ENCODE results near the gene LPCAT2. TPM values are rescaled to one million over a fixed set of nuclear protein-coding genes. Genes with fewer than 3 reads are reported as not detected.

Gene LPCAT2
- total and polyA plus RNA-seq, 2 experiments from 2014 or later: 6.4 to 9.5 TPM

- Histone ChIP-seq H3K79me2 (no peaks in the 10 kb centered on the region), H3K4me3 (no peak overlapping the region), H2AFZ (no peak overlapping the region), H3K27ac (no peak overlapping the region), H3K36me3 (replicated peaks; ENCODE audit: insufficient read depth, low read depth) (no peaks in the 10 kb centered on the region), H3K27me3 (no peaks in the 10 kb centered on the region), H3K4me2 (no peak overlapping the region), H3K4me1 (ENCODE audit: insufficient read depth) (no peaks in the 10 kb centered on the region), H3K9me2 (replicated peaks; ENCODE audit: insufficient read depth) (no peaks in the 10 kb centered on the region), H4K20me1 (ENCODE audit: insufficient read depth, poor library complexity, severe bottlenecking) (no peaks in the 10 kb centered on the region), H3K9me3 (ENCODE audit: low read depth) (no peaks in the 10 kb centered on the region)
- DNase-seq (ENCODE audit: low spot score): no peak
- WGBS (ENCODE audit: low lambda C conversion rate, missing lambda C conversion rate): 93% methylated on average over 1 of the region's 1 CpG
- TF ChIP-seq CTCF (IDR thresholded peaks at IDR 0.05; ENCODE audit: poor library complexity) (no peak), EZH2phosphoT487 (IDR thresholded peaks at IDR 0.05; ENCODE audit: low read depth, severe bottlenecking, unreplicated experiment) (no peak), EZH2 (IDR thresholded peaks at IDR 0.05; ENCODE audit: borderline replicate concordance) (no peak)
Observed at GRCh38 chr16:55542459-55543082, 33.7 kb downstream of the LPCAT2 start.

GRCh38 chr16:55543472-55543871 lies 34.6 kb downstream of the LPCAT2 start:
- no peaks in the 10 kb centered on the region for H4K20me1 ChIP-seq (ENCODE audit: insufficient read depth, poor library complexity, severe bottlenecking)
- no peak for TF ChIP-seq EZH2phosphoT487 (IDR thresholded peaks at IDR 0.05; ENCODE audit: low read depth, severe bottlenecking, unreplicated experiment)
- peak; percentile 58 for TF ChIP-seq CTCF (IDR thresholded peaks at IDR 0.05; ENCODE audit: poor library complexity)
- DNase-seq (ENCODE audit: low spot score): peak; percentile 44

GRCh38 chr16:55552621-55553020 lies 43.7 kb downstream of the LPCAT2 start:
- H2AFZ ChIP-seq: no peak overlapping the region
- no peak for TF ChIP-seq EZH2phosphoT487 (IDR thresholded peaks at IDR 0.05; ENCODE audit: low read depth, severe bottlenecking, unreplicated experiment)
- no peak for TF ChIP-seq EZH2 (IDR thresholded peaks at IDR 0.05; ENCODE audit: borderline replicate concordance)
- no peak for TF ChIP-seq CTCF (IDR thresholded peaks at IDR 0.05; ENCODE audit: poor library complexity)
- no peak overlapping the region for H3K4me3 ChIP-seq
- H3K4me1 ChIP-seq (ENCODE audit: insufficient read depth): no peaks in the 10 kb centered on the region
- H4K20me1 ChIP-seq (ENCODE audit: insufficient read depth, poor library complexity, severe bottlenecking): no peaks in the 10 kb centered on the region
- no peaks in the 10 kb centered on the region for H3K36me3 ChIP-seq (replicated peaks; ENCODE audit: insufficient read depth, low read depth)
- H3K9me2 ChIP-seq (replicated peaks; ENCODE audit: insufficient read depth): no peaks in the 10 kb centered on the region
- H3K27ac ChIP-seq: no peak overlapping the region
- H3K27me3 ChIP-seq: no peaks in the 10 kb centered on the region
- no peak overlapping the region for H3K4me2 ChIP-seq
- no peaks in the 10 kb centered on the region for H3K9me3 ChIP-seq (ENCODE audit: low read depth)
- no peaks in the 10 kb centered on the region for H3K79me2 ChIP-seq
- DNase-seq (ENCODE audit: low spot score): peak; percentile 22

More at GRCh38 chr16:55543472-55543871, 34.6 kb downstream of the LPCAT2 start:
- Histone ChIP-seq H2AFZ (no peak overlapping the region), H3K9me3 (ENCODE audit: low read depth) (no peaks in the 10 kb centered on the region), H3K4me1 (ENCODE audit: insufficient read depth) (no peaks in the 10 kb centered on the region), H3K79me2 (no peaks in the 10 kb centered on the region), H3K4me2 (no peak overlapping the region), H3K9me2 (replicated peaks; ENCODE audit: insufficient read depth) (no peaks in the 10 kb centered on the region), H3K36me3 (replicated peaks; ENCODE audit: insufficient read depth, low read depth) (no peaks in the 10 kb centered on the region), H3K27ac (no peak overlapping the region), H3K27me3 (no peaks in the 10 kb centered on the region), H3K4me3 (no peak overlapping the region)
- 42% methylated on average over 2 of the region's 2 CpGs for WGBS (ENCODE audit: low lambda C conversion rate, missing lambda C conversion rate)
